K562 (cell line): ENCODE results near the gene RSBN1L. TPM values are rescaled to one million over a fixed set of nuclear protein-coding genes. Genes with fewer than 3 reads are reported as not detected.

Experiments used
- ARID1B ChIP-seq: fragments of 450-650 bp; IDR thresholded peaks from 2 replicates; pipeline ENCODE4 v1.6.1; 2016; ENCODE audit warnings: antibody characterized with exemption, mild to moderate bottlenecking, inconsistent platforms
- BCL6 ChIP-seq: fragments of 250-450 bp; sonication (Bioruptor Pico); IDR thresholded peaks from 2 replicates; pipeline ENCODE4 v1.4.0; 2020
- C11orf30 ChIP-seq: fragments of 450-650 bp; IDR thresholded peaks from 2 replicates; pipeline ENCODE4 v1.6.1; 2016; ENCODE audit warnings: low read depth, mild to moderate bottlenecking
- CXXC5 ChIP-seq: fragments of 250-450 bp; sonication (Bioruptor Pico); IDR thresholded peaks from 2 replicates; pipeline ENCODE4 v1.8.0; 2022; ENCODE audit warnings: inconsistent platforms, mild to moderate bottlenecking, moderate library complexity
- EGR1 ChIP-seq: fragments of 450-650 bp; conservative IDR thresholded peaks from 2 replicates; pipeline ENCODE4 v1.6.1; 2017; ENCODE audit warnings: mild to moderate bottlenecking
- FOXA1 ChIP-seq: fragments of 450-650 bp; IDR thresholded peaks from 2 replicates; pipeline ENCODE4 v1.6.1; 2016; ENCODE audit warnings: mild to moderate bottlenecking, borderline replicate concordance
- FOXM1 ChIP-seq, 2 experiments: fragments of 450-650 bp in 1 of 2; sonication (generic) in 1 of 2; formaldehyde crosslinking in 1 of 2; IDR thresholded peaks; 2 replicates each; pipeline versions ENCODE4 v1.6.1 to v1.9.0; 2017 to 2022; ENCODE audit warnings: low read depth in 2 of 2, mild to moderate bottlenecking in 2 of 2, missing genetic modification reagents in 1 of 2, moderate library complexity in 1 of 2
- HNRNPL ChIP-seq: fragments of 200-400 bp; formaldehyde crosslinking; IDR thresholded peaks from 2 replicates; pipeline ENCODE4 v1.6.1; 2017; ENCODE audit warnings: low read depth, mild to moderate bottlenecking, low read length
- MAFF ChIP-seq: IDR thresholded peaks from 2 replicates; pipeline ENCODE4 v1.6.1; 2012; ENCODE audit warnings: low read length, improper control_type of control experiment
- MCM7 ChIP-seq, 2 experiments: fragments of 450-650 bp; IDR thresholded peaks; 2 replicates each; pipeline ENCODE4 v1.6.1; 2016 to 2018
- MTF1 ChIP-seq: fragments of 250-450 bp; sonication (Bioruptor Pico); IDR thresholded peaks from 2 replicates; pipeline ENCODE4 v1.9.0; 2021; ENCODE audit warnings: moderate library complexity, mild to moderate bottlenecking, inconsistent platforms, borderline replicate concordance
- NFE2 ChIP-seq: IDR thresholded peaks from 2 replicates; pipeline ENCODE4 v1.6.1; 2014; ENCODE audit warnings: antibody characterized with exemption, low read depth
- PHB2 ChIP-seq: fragments of 450-650 bp; IDR thresholded peaks from 2 replicates; pipeline ENCODE4 v1.6.1; 2017; ENCODE audit warnings: low read depth
- RBM22 ChIP-seq: fragments of 200-400 bp; formaldehyde crosslinking; IDR thresholded peaks from 2 replicates; pipeline ENCODE4 v1.6.1; 2018; ENCODE audit warnings: low read length, low read depth; ENCODE audit not compliant: poor library complexity, severe bottlenecking
- SMARCA4 ChIP-seq: fragments of 450-650 bp; IDR thresholded peaks from 2 replicates; pipeline ENCODE4 v1.6.1; 2016
- SMARCE1 ChIP-seq: fragments of 450-650 bp; IDR thresholded peaks from 2 replicates; pipeline ENCODE4 v1.7.1; 2016; ENCODE audit warnings: mild to moderate bottlenecking
- SPI1 ChIP-seq: IDR thresholded peaks from 2 replicates; pipeline ENCODE4 v1.6.1; 2011; ENCODE audit warnings: low read depth, low read length, control low read depth, borderline replicate concordance
- SRSF7 ChIP-seq: fragments of 200-400 bp; formaldehyde crosslinking; optimal IDR thresholded peaks from 2 replicates; pipeline ENCODE3; 2017; ENCODE audit warnings: mild to moderate bottlenecking, low read depth, low read length
- TCF3 ChIP-seq: sonication (generic); formaldehyde crosslinking; IDR thresholded peaks from 2 replicates; pipeline ENCODE4 v1.4.0; 2020; ENCODE audit warnings: mild to moderate bottlenecking, missing genetic modification reagents
- THRB ChIP-seq: fragments of 450-650 bp; formaldehyde crosslinking; conservative IDR thresholded peaks from 2 replicates; pipeline ENCODE4 v1.4.0; 2022; ENCODE audit warnings: mild to moderate bottlenecking, missing genetic modification characterization
- ZMIZ1 ChIP-seq, 2 experiments: fragments of 150-350 bp in 1 of 2; IDR thresholded peaks; 2 replicates each; pipeline ENCODE4 v1.6.1; 2012 to 2016; ENCODE audit warnings: low read depth in 2 of 2, low read length in 2 of 2, mild to moderate bottlenecking in 1 of 2, moderate library complexity in 1 of 2
- ZNF175 ChIP-seq: fragments of 200-800 bp; sonication (Bioruptor generic); IDR thresholded peaks from 2 replicates; pipeline ENCODE4 v1.6.1; 2016; ENCODE audit warnings: low read depth, mild to moderate bottlenecking, missing genetic modification characterization, missing compliant biosample characterization
- ZNF316 ChIP-seq: fragments of 450-650 bp; IDR thresholded peaks from 2 replicates; pipeline ENCODE4 v1.6.1; 2016
- ZNF384 ChIP-seq: IDR thresholded peaks from 2 replicates; pipeline ENCODE4 v1.6.1; 2012; ENCODE audit warnings: low read depth, low read length, improper control_type of control experiment
- ZNF766 ChIP-seq: fragments of 200-800 bp; sonication (Bioruptor generic); conservative IDR thresholded peaks from 2 replicates; pipeline ENCODE4 v1.6.1; 2016; ENCODE audit warnings: missing genetic modification characterization, missing compliant biosample characterization
- polyA plus RNA-seq, 8 experiments: library from polyadenylated mRNA; depleted of rRNA in 4 of 8; stranded (reverse) in 5 of 8; unstranded in 3 of 8; fragments of >200 nt; fragmentation: Nextera tagmentation in 2 of 8; fragmentation: Illumina TruSeq in 1 of 8; extraction: Ambion mirVana in 2 of 8; extraction: Trizol in 1 of 8; gene quantifications; 2 replicates each; pipeline versions ENCODE4 v1.2.1 to v1.2.3, GENCODE V29; 2011 to 2014; ENCODE audit warnings: inconsistent platforms in 1 of 8, missing spikeins in 1 of 8
- total RNA-seq, 7 experiments: library from RNA; depleted of rRNA in 6 of 7; stranded (reverse); fragments of >200 nt in 6 of 7; fragmentation: Illumina TruSeq in 2 of 7; extraction: Trizol in 2 of 7; gene quantifications; 2 replicates each; pipeline versions ENCODE4 v1.2.1 to v1.2.3, GENCODE V29; 2011 to 2021; ENCODE audit warnings: low replicate concordance in 1 of 7
- TF ChIP-seq, protein P1 (sequence below): sonication (generic); formaldehyde crosslinking; IDR thresholded peaks from 2 replicates; pipeline ENCODE4 v1.8.0; 2023; ENCODE audit warnings: mild to moderate bottlenecking, missing genetic modification reagents

The RSBN1L gene
- total and polyA plus RNA-seq, 9 of the 15 experiments (the other 6 are each of a cell fraction or from before 2014, with no cell fraction given) = 6.2 to 35.2 (median 20.1) TPM

DNA sequence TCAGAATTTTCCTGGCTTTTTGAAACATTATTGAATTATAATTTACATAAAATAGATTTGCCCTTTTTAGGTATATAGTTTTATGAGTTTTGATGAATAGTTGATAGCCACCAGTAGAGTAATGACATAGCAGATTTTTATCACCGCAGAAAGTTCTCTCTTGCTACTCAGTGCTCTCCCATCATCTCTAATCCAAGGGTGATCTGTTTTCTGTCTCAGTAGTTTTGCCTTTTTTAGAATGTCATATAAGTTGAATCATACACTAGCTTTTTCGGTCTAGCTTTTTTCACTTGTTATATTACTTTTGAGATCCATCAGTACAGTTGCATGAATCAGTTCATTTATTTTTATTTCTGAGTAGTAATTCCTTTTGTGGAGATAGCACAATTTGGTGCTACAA, 17.9 kb downstream of the RSBN1L start (continued):
- TF ChIP-seq ZMIZ1 (IDR thresholded peaks at IDR 0.05; ENCODE audit: low read depth in 2 of 2, low read length in 2 of 2) = no peak
- no peak for TF ChIP-seq ZNF175 (CRISPR knock-in tag)
- TF ChIP-seq NFE2 = peak; percentile 85
- no peak for TF ChIP-seq ZNF766 (CRISPR knock-in tag)
- TF ChIP-seq ZNF316 = peak; percentile 43
- TF ChIP-seq EGR1 = no peak
- TF ChIP-seq PHB2 = no peak
- TF ChIP-seq MAFF = peak; percentile 60
- peak; percentile 30; the same call in 1 of the 2 replicates for TF ChIP-seq SMARCE1
- no peak for TF ChIP-seq FOXM1 (IDR thresholded peaks at IDR 0.05; ENCODE audit: low read depth)
- no peak for TF ChIP-seq FOXM1 (CRISPR knock-in tag; IDR thresholded peaks at IDR 0.05; ENCODE audit: low read depth)
- TF ChIP-seq BCL6 (CRISPR knock-in tag) = no peak
- TF ChIP-seq MTF1 = no peak
- TF ChIP-seq, protein P1, sequence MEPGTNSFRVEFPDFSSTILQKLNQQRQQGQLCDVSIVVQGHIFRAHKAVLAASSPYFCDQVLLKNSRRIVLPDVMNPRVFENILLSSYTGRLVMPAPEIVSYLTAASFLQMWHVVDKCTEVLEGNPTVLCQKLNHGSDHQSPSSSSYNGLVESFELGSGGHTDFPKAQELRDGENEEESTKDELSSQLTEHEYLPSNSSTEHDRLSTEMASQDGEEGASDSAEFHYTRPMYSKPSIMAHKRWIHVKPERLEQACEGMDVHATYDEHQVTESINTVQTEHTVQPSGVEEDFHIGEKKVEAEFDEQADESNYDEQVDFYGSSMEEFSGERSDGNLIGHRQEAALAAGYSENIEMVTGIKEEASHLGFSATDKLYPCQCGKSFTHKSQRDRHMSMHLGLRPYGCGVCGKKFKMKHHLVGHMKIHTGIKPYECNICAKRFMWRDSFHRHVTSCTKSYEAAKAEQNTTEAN (CRISPR knock-in tag) = no peak
- TF ChIP-seq THRB (CRISPR knock-in tag) = no peak
- no peak for TF ChIP-seq TCF3 (CRISPR knock-in tag)
- 0 out of 2 replicates have a peak, but pooled peaks have one; percentile 10 for TF ChIP-seq SMARCA4
- TF ChIP-seq FOXA1 = no peak
- no peak for TF ChIP-seq MCM7 (IDR thresholded peaks at IDR 0.05)
- no peak for TF ChIP-seq RBM22
- no peak for TF ChIP-seq ZNF384
- no peak for TF ChIP-seq SRSF7
- TF ChIP-seq ARID1B = peak; percentile 27; the same call in 1 of the 2 replicates
- TF ChIP-seq HNRNPL = no peak
- TF ChIP-seq CXXC5 (CRISPR knock-in tag) = no peak
- no peak for TF ChIP-seq SPI1
- TF ChIP-seq C11orf30 = peak; percentile 48
